H1 (cell line): ENCODE data around the gene NRXN2. TPM values are rescaled to one million over a fixed set of nuclear protein-coding genes. Genes with fewer than 3 reads are reported as not detected.

Experiments used
- CTCF ChIA-PET: fragments of 300-600 bp; sonication (Branson Sonifier 250); formaldehyde crosslinking; loops from one replicate; lab custom pipeline; 2021; ENCODE audit not compliant: partially characterized antibody; lab: Charles Lee
- POLR2A ChIA-PET: fragments of 300-600 bp; sonication (Branson Sonifier 250); formaldehyde crosslinking; loops from one replicate; lab custom pipeline; 2021; ENCODE audit warnings: inconsistent platforms; ENCODE audit not compliant: partially characterized antibody; lab: Charles Lee
- DNase-seq, 2 experiments: peaks; one replicate each; pipeline versions ENCODE4 v3.0.0 to v3.0.0-alpha.2; 2010 to 2022; ENCODE audit warnings: low spot score in 2 of 2, low read depth in 1 of 2, mixed read lengths in 1 of 2
- FAIRE-seq: peaks from 2 replicates; lab custom pipeline; 2011; peaks lifted over from hg19 to GRCh38; lab: Jason Lieb, UNC
- H2AFZ ChIP-seq: 2 replicates; pipeline ENCODE4 v1.8.1; 2012; ENCODE audit warnings: low read length, inconsistent platforms
- H2AK5ac ChIP-seq: 2 replicates; pipeline ENCODE4 v1.6.1; 2013; ENCODE audit warnings: low read depth, low read length
- H2BK120ac ChIP-seq: replicated peaks from 2 replicates; pipeline ENCODE3; 2013; ENCODE audit warnings: low read depth, low read length, inconsistent platforms
- H2BK12ac ChIP-seq: 2 replicates; pipeline ENCODE4 v1.6.1; 2013; ENCODE audit warnings: low read depth, low read length
- H2BK15ac ChIP-seq: 2 replicates; pipeline ENCODE4 v1.6.1; 2013; ENCODE audit warnings: low read length
- H2BK20ac ChIP-seq: 2 replicates; pipeline ENCODE4 v1.6.1; 2013; ENCODE audit warnings: low read length
- H2BK5ac ChIP-seq: 2 replicates; pipeline ENCODE4 v1.6.1; 2013; ENCODE audit warnings: low read depth, low read length
- H3K14ac ChIP-seq: 2 replicates; pipeline ENCODE4 v1.6.1; 2013; ENCODE audit warnings: inconsistent platforms; ENCODE audit not compliant: insufficient read length
- H3K18ac ChIP-seq: 2 replicates; pipeline ENCODE4 v1.6.1; 2013; ENCODE audit warnings: low read length; ENCODE audit errors: extremely low read depth
- H3K23ac ChIP-seq: 2 replicates; pipeline ENCODE4 v1.6.1; 2013; ENCODE audit warnings: inconsistent platforms; ENCODE audit not compliant: insufficient read length
- H3K23me2 ChIP-seq: 2 replicates; pipeline ENCODE4 v1.6.1; 2013; ENCODE audit warnings: low read depth, low read length
- H3K27ac ChIP-seq: 2 replicates; pipeline ENCODE4 v1.6.1; 2011; ENCODE audit warnings: low read depth, low read length, inconsistent platforms
- H3K27me3 ChIP-seq, 4 experiments: replicated peaks in 1 of 4; 1 replicate in 1 of 4; 2 replicates in 3 of 4; pipeline versions ENCODE4 v1.6.1 to v1.8.1; 2011 to 2013; ENCODE audit warnings: low read length in 3 of 4, mild to moderate bottlenecking in 3 of 4, inconsistent platforms in 2 of 4, mixed read lengths in 2 of 4, moderate library complexity in 1 of 4; ENCODE audit not compliant: control insufficient read depth in 3 of 4, insufficient read depth in 3 of 4; ENCODE audit errors: extremely low read depth in 1 of 4
- H3K36me3 ChIP-seq, 4 experiments: 2 replicates each; pipeline versions ENCODE4 v1.6.1 to v1.8.1; 2011 to 2013; ENCODE audit warnings: mild to moderate bottlenecking in 4 of 4, low read length in 3 of 4, moderate library complexity in 2 of 4, control low read depth in 1 of 4, inconsistent platforms in 1 of 4; ENCODE audit not compliant: insufficient read depth in 4 of 4, control insufficient read depth in 2 of 4
- H3K4ac ChIP-seq: replicated peaks from 2 replicates; pipeline ENCODE3; 2013; ENCODE audit warnings: low read length, low read depth, mixed read lengths, inconsistent platforms; ENCODE audit not compliant: insufficient read length
- H3K4me1 ChIP-seq, 4 experiments: replicated peaks in 1 of 4; 1 replicate in 1 of 4; 2 replicates in 3 of 4; pipeline versions ENCODE4 v1.6.1 to v1.8.1; 2011 to 2013; ENCODE audit warnings: low read length in 3 of 4, inconsistent platforms in 2 of 4, mixed read lengths in 1 of 4; ENCODE audit not compliant: insufficient read depth in 4 of 4, control insufficient read depth in 3 of 4
- H3K4me2 ChIP-seq, 2 experiments: 2 replicates each; pipeline versions ENCODE4 v1.6.1 to v1.8.1; 2011 to 2013; ENCODE audit warnings: low read depth in 2 of 2, low read length in 2 of 2, control low read depth in 1 of 2, inconsistent platforms in 1 of 2, mild to moderate bottlenecking in 1 of 2; ENCODE audit not compliant: insufficient read depth in 1 of 2
- H3K4me3 ChIP-seq, 4 experiments: fragments of 200-600, 300-600 bp in 1 of 4; sonication (generic), shearing (Covaris generic), sonication (Bioruptor Twin) in 1 of 4; 2 replicates each; pipeline versions ENCODE4 v1.5.1 to v1.8.1; 2011 to 2016; ENCODE audit warnings: low read length in 4 of 4, low read depth in 3 of 4, control low read depth in 2 of 4, inconsistent platforms in 2 of 4, mild to moderate bottlenecking in 2 of 4, mixed read lengths in 1 of 4, moderate library complexity in 1 of 4; ENCODE audit not compliant: insufficient read depth in 2 of 4; ENCODE audit errors: extremely low read depth in 1 of 4
- H3K56ac ChIP-seq: replicated peaks from 2 replicates; pipeline ENCODE3; 2013; ENCODE audit warnings: low read depth, mild to moderate bottlenecking, mixed read lengths, low read length, inconsistent platforms; ENCODE audit not compliant: insufficient read length
- H3K79me1 ChIP-seq: 2 replicates; pipeline ENCODE4 v1.6.1; 2013; ENCODE audit warnings: low read depth, low read length, control low read depth
- H3K79me2 ChIP-seq, 2 experiments: 2 replicates each; pipeline versions ENCODE4 v1.6.1 to v1.8.1; 2012 to 2013; ENCODE audit warnings: low read length in 2 of 2, mild to moderate bottlenecking in 2 of 2, inconsistent platforms in 1 of 2; ENCODE audit not compliant: insufficient read depth in 2 of 2, control insufficient read depth in 1 of 2
- H3K9ac ChIP-seq, 4 experiments: replicated peaks in 1 of 4; 1 replicate in 1 of 4; 2 replicates in 3 of 4; pipeline versions ENCODE4 v1.6.1 to v1.8.1; 2011 to 2013; ENCODE audit warnings: low read depth in 3 of 4, low read length in 3 of 4, control low read depth in 2 of 4, mild to moderate bottlenecking in 2 of 4, moderate library complexity in 2 of 4, inconsistent platforms in 1 of 4; ENCODE audit errors: extremely low read depth in 1 of 4
- H3K9me3 ChIP-seq, 2 experiments: 2 replicates each; pipeline versions ENCODE4 v1.6.1 to v1.8.1; 2012 to 2013; ENCODE audit warnings: mild to moderate bottlenecking in 2 of 2, moderate library complexity in 2 of 2, control low read depth in 1 of 2, inconsistent platforms in 1 of 2, low read depth in 1 of 2, low read length in 1 of 2, mixed read lengths in 1 of 2; ENCODE audit not compliant: insufficient read depth in 2 of 2
- H4K20me1 ChIP-seq, 2 experiments: replicated peaks in 1 of 2; 2 replicates each; pipeline versions ENCODE3 to v1.8.1; 2011 to 2013; ENCODE audit warnings: inconsistent platforms in 2 of 2, low read length in 2 of 2, mild to moderate bottlenecking in 1 of 2; ENCODE audit not compliant: insufficient read depth in 2 of 2, control insufficient read depth in 1 of 2
- H4K5ac ChIP-seq: 2 replicates; pipeline ENCODE4 v1.6.1; 2013; ENCODE audit warnings: low read length, low read depth, mixed read lengths, inconsistent platforms; ENCODE audit not compliant: insufficient read length
- H4K8ac ChIP-seq: 2 replicates; pipeline ENCODE4 v1.8.0; 2013; ENCODE audit warnings: mild to moderate bottlenecking, moderate library complexity, low read length, inconsistent platforms; ENCODE audit not compliant: insufficient read depth; ENCODE audit errors: extremely low read depth
- H4K91ac ChIP-seq: replicated peaks from 2 replicates; pipeline ENCODE3; 2013; ENCODE audit warnings: low read length, mixed read lengths, inconsistent platforms; ENCODE audit not compliant: insufficient read length
- KDM5A ChIP-seq: fragments of 200-600 bp; IDR thresholded peaks from 2 replicates; pipeline ENCODE4 v1.7.1; 2012; ENCODE audit warnings: mild to moderate bottlenecking, low read length, inconsistent platforms, mixed read lengths
- SIN3A ChIP-seq, 2 experiments: IDR thresholded peaks in 1 of 2; conservative IDR thresholded peaks in 1 of 2; 2 replicates each; pipeline ENCODE4 v1.6.1; 2011 to 2012; ENCODE audit warnings: low read length in 2 of 2, improper control_type of control experiment in 1 of 2, low read depth in 1 of 2, mild to moderate bottlenecking in 1 of 2
- WGBS, 2 experiments: shearing (Covaris generic) in 1 of 2; methylation state at CpG; one replicate each; pipeline versions ENCODE4 v1.1.6 to v1.1.7; 2013 to 2015; ENCODE audit warnings: low lambda C conversion rate in 2 of 2, mixed read lengths in 2 of 2, inconsistent platforms in 1 of 2, low coverage in 1 of 2, missing lambda C conversion rate in 1 of 2; ENCODE audit not compliant: insufficient replicate concordance in 2 of 2, insufficient coverage in 1 of 2, insufficient read length in 1 of 2; ENCODE audit errors: extremely low coverage in 1 of 2, missing lambda C conversion rate in 1 of 2; 5-methylcytosine and 5-hydroxymethylcytosine counted together
- polyA plus RNA-seq, 7 experiments: library from polyadenylated mRNA; depleted of rRNA in 3 of 7; stranded (reverse) in 5 of 7; unstranded in 2 of 7; fragments of >200 nt in 5 of 7; fragments of 200-250 nt in 2 of 7; gene quantifications; 1 replicate in 5 of 7; 2 replicates in 1 of 7; 4 replicates in 1 of 7; pipeline versions ENCODE4 v1.2.1 to v1.2.3, GENCODE V29; 2011 to 2013; ENCODE audit warnings: missing spikeins in 2 of 7, mixed read lengths in 2 of 7
- total RNA-seq: library from RNA; stranded (reverse); fragmentation: NEBNext Ultra II Directional; extraction: Animal tissue kit (Norgen Biotek cat#: 25700); gene quantifications from 2 replicates; pipeline ENCODE4 v1.2.1, GENCODE V29; 2021

The NRXN2 gene
- total and polyA plus RNA-seq, 2 of the 8 experiments (the other 6 are each of a cell fraction or from before 2014, with no cell fraction given): 1.3 to 11.5 TPM

GRCh38 chr11:64661146-64661545 is 61.9 kb downstream of the NRXN2 start:
- H3K79me1 ChIP-seq: no peaks in the 10 kb centered on the region
- H3K27me3 ChIP-seq: no peaks in the 10 kb centered on the region
- no peaks in the 10 kb centered on the region for H3K36me3 ChIP-seq
- no peak overlapping the region for H3K4me2 ChIP-seq
- H4K20me1 ChIP-seq: no peaks in the 10 kb centered on the region
- H3K27ac ChIP-seq: no peak overlapping the region
- no peak overlapping the region for H3K4ac ChIP-seq
- POLR2A ChIA-PET: no interaction called here
- no peak overlapping the region for H2BK120ac ChIP-seq
- DNase-seq (no peak), FAIRE-seq (no peak)
- no peak overlapping the region for H3K18ac ChIP-seq
- H3K23me2 ChIP-seq: no peaks in the 10 kb centered on the region
- H4K5ac ChIP-seq: no peak overlapping the region
- no peak overlapping the region for H3K56ac ChIP-seq
- TF ChIP-seq KDM5A (no peak), SIN3A (conservative IDR thresholded peaks at IDR 0.05 in 1 of 2, IDR thresholded peaks at IDR 0.05 in 1 of 2; ENCODE audit: low read depth in 1 of 2, low read length in 2 of 2) (no peak)
- TF ChIP-seq, all 59 proteins: peak for 0
- H3K9ac ChIP-seq: no peak overlapping the region
- no peak overlapping the region for H2BK15ac ChIP-seq
- CTCF ChIA-PET: interaction anchor here (0.6 to 3.7 kb wide), 7 partner anchors 9 to 265 kb away, joined by 3 to 57 read pairs (median 3); no protein-coding TSS in a partner anchor
- H2BK5ac ChIP-seq: no peak overlapping the region
- WGBS, 2 experiments: 96% methylated on average over 6 of the region's 6 CpGs; no CpG with 5 or more reads in 1 of the 2 experiments
- H3K79me2 ChIP-seq: no peaks in the 10 kb centered on the region
- H4K91ac ChIP-seq: no peak overlapping the region
- H3K9me3 ChIP-seq: no peaks in the 10 kb centered on the region
- no peak overlapping the region for H2AK5ac ChIP-seq
- H2BK20ac ChIP-seq: no peak overlapping the region
- H2AFZ ChIP-seq: no peak overlapping the region
- no peak overlapping the region for H3K23ac ChIP-seq
- no peak overlapping the region for H3K14ac ChIP-seq
- no peak overlapping the region for H3K4me3 ChIP-seq
- H2BK12ac ChIP-seq: no peak overlapping the region
- no peak overlapping the region for H4K8ac ChIP-seq
- peaks cover 0 to 10% (median 0%) of the 10 kb centered on the region in 4 experiments; a peak in 2 of 7 replicates for H3K4me1 ChIP-seq
